Right hindlimb (tissue), 1 donor: ENCODE measurements around the gene CFAP46.

Source experiments
- DNase-seq: peaks from one replicate; pipeline ENCODE4 v3.0.0-alpha.2; 2018

Gene CFAP46

GRCh38 chr10:132942101-132943057 is at the start of gene CFAP46:
Gene CFAP46 (minus strand): TSS chr10:132942570. CDS start chr10:132942484, 86 bp downstream.
- DNase-seq = peak; percentile 82

GRCh38 chr10:132991706-132992432 is 49.5 kb upstream of the CFAP46 start:
- no peak for DNase-seq

- DNase-seq = no peak
Measured at GRCh38 chr10:132990684-132991545, 48.5 kb upstream of the CFAP46 start.

- no peak for DNase-seq
Measured at GRCh38 chr10:132989476-132990415, 47.4 kb upstream of the CFAP46 start.

GRCh38 chr10:132988988-132989387 is 46.6 kb upstream of the CFAP46 start:
- no peak for DNase-seq

- peak; percentile 89 for DNase-seq
Measured at GRCh38 chr10:132987671-132988571, 45.6 kb upstream of the CFAP46 start.

GRCh38 chr10:132986978-132987377 is 44.6 kb upstream of the CFAP46 start:
- DNase-seq = no peak

- DNase-seq = no peak
Measured at GRCh38 chr10:132986576-132986975, 44.2 kb upstream of the CFAP46 start.

- DNase-seq = no peak
Measured at GRCh38 chr10:132986076-132986475, 43.7 kb upstream of the CFAP46 start.

GRCh38 chr10:132985546-132985900 is 43.2 kb upstream of the CFAP46 start:
- no peak for DNase-seq

GRCh38 chr10:132984801-132985545 is 42.6 kb upstream of the CFAP46 start:
- no peak for DNase-seq

- no peak for DNase-seq
Measured at GRCh38 chr10:132984008-132984295, 41.6 kb upstream of the CFAP46 start.

GRCh38 chr10:132983252-132984007 is 41.1 kb upstream of the CFAP46 start:
- no peak for DNase-seq

GRCh38 chr10:132982301-132982989 is 40.1 kb upstream of the CFAP46 start:
- peak; percentile 80 for DNase-seq

- no peak for DNase-seq
Measured at GRCh38 chr10:132981746-132982145, 39.4 kb upstream of the CFAP46 start.

- no peak for DNase-seq
Measured at GRCh38 chr10:132981173-132981555, 38.8 kb upstream of the CFAP46 start.

GRCh38 chr10:132980426-132981172 is 38.2 kb upstream of the CFAP46 start:
- DNase-seq = no peak
